ENCODE data around the gene AKAP1. TPM values are rescaled to one million over a fixed set of nuclear protein-coding genes. Genes with fewer than 3 reads are reported as not detected.
"Not testable (repeated sequence)": the region's sequence is repeated elsewhere in the genome, so short reads cannot be mapped to it uniquely, and the experiment has no call there.

Gene AKAP1
- total RNA-seq, 1 donor from 2014 or later = 24.6 TPM

- Mint-ChIP-seq H3K27me3 (ENCODE audit: unreplicated experiment) (peaks cover 7% of the 10 kb centered on the region), H3K27ac (ENCODE audit: unreplicated experiment) (no peak overlapping the region), H3K9me3 (ENCODE audit: unreplicated experiment) (no peaks in the 10 kb centered on the region), H3K4me1 (ENCODE audit: unreplicated experiment) (peaks cover 7% of the 10 kb centered on the region), H3K36me3 (ENCODE audit: low read depth, unreplicated experiment) (peaks cover 4% of the 10 kb centered on the region), H3K4me3 (ENCODE audit: unreplicated experiment) (no peak overlapping the region)
- DNase-seq (ENCODE audit: low spot score) = no peak
- no peak for TF ChIP-seq CTCF (IDR thresholded peaks at IDR 0.05; ENCODE audit: unreplicated experiment)
Observed at GRCh38 chr17:57096472-57097202, 11.6 kb downstream of the AKAP1 start.

- H3K4me1 Mint-ChIP-seq (ENCODE audit: unreplicated experiment) = peaks cover 4% of the 10 kb centered on the region
- H3K9me3 Mint-ChIP-seq (ENCODE audit: unreplicated experiment) = no peaks in the 10 kb centered on the region
- H3K36me3 Mint-ChIP-seq (ENCODE audit: low read depth, unreplicated experiment) = peaks cover 4% of the 10 kb centered on the region
- no peak for DNase-seq (ENCODE audit: low spot score)
- TF ChIP-seq CTCF (IDR thresholded peaks at IDR 0.05; ENCODE audit: unreplicated experiment) = no peak
- H3K4me3 Mint-ChIP-seq (ENCODE audit: unreplicated experiment) = no peak overlapping the region
- H3K27ac Mint-ChIP-seq (ENCODE audit: unreplicated experiment) = no peak overlapping the region
- peaks cover 7% of the 10 kb centered on the region for H3K27me3 Mint-ChIP-seq (ENCODE audit: unreplicated experiment)
Observed at GRCh38 chr17:57097832-57098421, 12.9 kb downstream of the AKAP1 start.

GRCh38 chr17:57099165-57099564 is 14.1 kb downstream of the AKAP1 start:
- H3K9me3 Mint-ChIP-seq (ENCODE audit: unreplicated experiment) = no peaks in the 10 kb centered on the region
- H3K27me3 Mint-ChIP-seq (ENCODE audit: unreplicated experiment) = peaks cover 7% of the 10 kb centered on the region
- H3K27ac Mint-ChIP-seq (ENCODE audit: unreplicated experiment) = no peak overlapping the region
- H3K36me3 Mint-ChIP-seq (ENCODE audit: low read depth, unreplicated experiment) = peaks cover 4% of the 10 kb centered on the region
- no peak overlapping the region for H3K4me3 Mint-ChIP-seq (ENCODE audit: unreplicated experiment)
- H3K4me1 Mint-ChIP-seq (ENCODE audit: unreplicated experiment) = no peaks in the 10 kb centered on the region
- no peak for TF ChIP-seq CTCF (IDR thresholded peaks at IDR 0.05; ENCODE audit: unreplicated experiment)
- DNase-seq (ENCODE audit: low spot score) = no peak

- no peak for TF ChIP-seq CTCF (IDR thresholded peaks at IDR 0.05; ENCODE audit: unreplicated experiment)
- Mint-ChIP-seq H3K36me3 (ENCODE audit: low read depth, unreplicated experiment) (peaks cover 4% of the 10 kb centered on the region), H3K27me3 (ENCODE audit: unreplicated experiment) (peaks cover 8% of the 10 kb centered on the region), H3K27ac (ENCODE audit: unreplicated experiment) (no peak overlapping the region), H3K4me3 (ENCODE audit: unreplicated experiment) (no peak overlapping the region), H3K9me3 (ENCODE audit: unreplicated experiment) (no peaks in the 10 kb centered on the region), H3K4me1 (ENCODE audit: unreplicated experiment) (no peaks in the 10 kb centered on the region)
- DNase-seq (ENCODE audit: low spot score) = no peak
Observed at GRCh38 chr17:57102122-57102521, 17.1 kb downstream of the AKAP1 start.

GRCh38 chr17:57102660-57103059 is 17.6 kb downstream of the AKAP1 start:
- H3K4me1 Mint-ChIP-seq (ENCODE audit: unreplicated experiment); H3K27ac Mint-ChIP-seq (ENCODE audit: unreplicated experiment); H3K27me3 Mint-ChIP-seq (ENCODE audit: unreplicated experiment); H3K9me3 Mint-ChIP-seq (ENCODE audit: unreplicated experiment); DNase-seq (ENCODE audit: low spot score); H3K4me3 Mint-ChIP-seq (ENCODE audit: unreplicated experiment); H3K36me3 Mint-ChIP-seq (ENCODE audit: low read depth, unreplicated experiment): not testable (repeated sequence)

Data from endothelial cell (in vitro differentiated cells).